ENCODE measurements around the gene TCF4. TPM values are rescaled to one million over a fixed set of nuclear protein-coding genes. Genes with fewer than 3 reads are reported as not detected.

The TCF4 gene
- total and polyA plus RNA-seq, 2 donors (not counting 1 experiment from before 2014, with no cell fraction given), result 68.5 to 353 TPM

- H3K27ac Mint-ChIP-seq, result no peak overlapping the region
- H3K4me3 Mint-ChIP-seq, result no peak overlapping the region
- CTCF ChIA-PET, result interaction anchor here (1.2 to 4.0 kb wide), 2 partner anchors 11 kb away, joined by 3 to 26 read pairs; no protein-coding TSS in a partner anchor
- no peak for TF ChIP-seq EZH2 (IDR thresholded peaks at IDR 0.05; ENCODE audit: borderline replicate concordance, insufficient read depth, low read depth, low read length, poor library complexity, severe bottlenecking)
- TF ChIP-seq CTCF (IDR thresholded peaks at IDR 0.05), result no peak
- no peak overlapping the region for H3K4me2 ChIP-seq (replicated peaks; ENCODE audit: low read depth, low read length, poor library complexity, severe bottlenecking)
- DNase-seq (no peak), ATAC-seq (ENCODE audit: low read depth) (no peak)
- peaks cover 100% of the 10 kb centered on the region for H3K79me2 ChIP-seq (ENCODE audit: control insufficient read depth, insufficient read depth, low read length)
- POLR2A ChIA-PET, result no interaction called here
- peaks cover 4 to 6% of the 10 kb centered on the region in 2 experiments for H3K36me3 ChIP-seq (replicated peaks in 1 of 2; ENCODE audit: control extremely low read depth in 1 of 2, control insufficient read depth in 1 of 2, extremely low read depth in 1 of 2, insufficient read depth in 2 of 2, low read length in 1 of 2)
- H3K9ac ChIP-seq (ENCODE audit: low read length), result no peak overlapping the region
- H3K9me3 ChIP-seq (ENCODE audit: control extremely low read depth in 1 of 3, control insufficient read depth in 2 of 3, insufficient read depth in 1 of 3, low read length in 2 of 3), result no peaks in the 10 kb centered on the region
- H2AFZ ChIP-seq (ENCODE audit: insufficient read depth, low read depth, low read length, poor library complexity, severe bottlenecking), result no peak overlapping the region
- no peak overlapping the region for H3K4me3 ChIP-seq (ENCODE audit: control extremely low read depth in 1 of 5, extremely low read depth in 1 of 5, insufficient read depth in 1 of 5, low read depth in 2 of 5, low read length in 4 of 5)
- peaks cover 88% of the 10 kb centered on the region for H3K4me1 Mint-ChIP-seq
- WGBS (ENCODE audit: insufficient coverage), result 94% methylated on average over 2 of the region's 4 CpGs
- peak overlapping the region in 1 of 2 donors; percentile 7 for H3K27ac ChIP-seq (ENCODE audit: low read length in 2 of 2)
- intact Hi-C loops (cut with micrococcal nuclease), result no loop called here
- no peaks in the 10 kb centered on the region for H3K9me3 Mint-ChIP-seq (ENCODE audit: insufficient read depth)
- H3K27me3 ChIP-seq (replicated peaks in 1 of 4; ENCODE audit: control extremely low read depth in 1 of 4, control insufficient read depth in 3 of 4, insufficient read depth in 4 of 4, low read length in 3 of 4), result no peaks in the 10 kb centered on the region
- H3K27me3 Mint-ChIP-seq, result no peaks in the 10 kb centered on the region
- H4K20me1 ChIP-seq (ENCODE audit: control insufficient read depth, insufficient read depth, low read length, poor library complexity, severe bottlenecking), result peaks cover 44% of the 10 kb centered on the region
- H3K4me1 ChIP-seq (ENCODE audit: control insufficient read depth in 2 of 2, insufficient read depth in 2 of 2, low read length in 2 of 2), result peaks cover 47 to 78% of the 10 kb centered on the region in 2 donors
Measured at GRCh38 chr18:55309249-55309648, 278.7 kb downstream of the TCF4 start.

- Histone ChIP-seq H3K4me2 (replicated peaks; ENCODE audit: low read depth, low read length, poor library complexity, severe bottlenecking) (peak overlapping the region; percentile 49), H3K27me3 (replicated peaks in 1 of 4; ENCODE audit: control extremely low read depth in 1 of 4, control insufficient read depth in 3 of 4, insufficient read depth in 4 of 4, low read length in 3 of 4) (no peaks in the 10 kb centered on the region), H3K4me3 (ENCODE audit: control extremely low read depth in 1 of 5, extremely low read depth in 1 of 5, insufficient read depth in 1 of 5, low read depth in 2 of 5, low read length in 4 of 5) (peak overlapping the region in 1 of 5 experiments; percentile 18), H3K27ac (ENCODE audit: low read length in 2 of 2) (peak overlapping the region in 1 of 2 donors; percentile 30), H3K9ac (ENCODE audit: low read length) (peak overlapping the region; percentile 36), H3K9me3 (ENCODE audit: control extremely low read depth in 1 of 3, control insufficient read depth in 2 of 3, insufficient read depth in 1 of 3, low read length in 2 of 3) (no peaks in the 10 kb centered on the region), H3K4me1 (ENCODE audit: control insufficient read depth in 2 of 2, insufficient read depth in 2 of 2, low read length in 2 of 2) (peaks cover 54 to 78% of the 10 kb centered on the region in 2 donors), H3K36me3 (replicated peaks in 1 of 2; ENCODE audit: control extremely low read depth in 1 of 2, control insufficient read depth in 1 of 2, extremely low read depth in 1 of 2, insufficient read depth in 2 of 2, low read length in 1 of 2) (peaks cover 4 to 6% of the 10 kb centered on the region in 2 experiments), H3K79me2 (ENCODE audit: control insufficient read depth, insufficient read depth, low read length) (peaks cover 100% of the 10 kb centered on the region), H2AFZ (ENCODE audit: insufficient read depth, low read depth, low read length, poor library complexity, severe bottlenecking) (no peak overlapping the region), H4K20me1 (ENCODE audit: control insufficient read depth, insufficient read depth, low read length, poor library complexity, severe bottlenecking) (peaks cover 54% of the 10 kb centered on the region)
- no peak for ATAC-seq (ENCODE audit: low read depth)
- Mint-ChIP-seq H3K4me1 (peaks cover 88% of the 10 kb centered on the region), H3K4me3 (peak overlapping the region; percentile 62), H3K27ac (no peak overlapping the region), H3K9me3 (ENCODE audit: insufficient read depth) (no peaks in the 10 kb centered on the region), H3K27me3 (no peaks in the 10 kb centered on the region)
- ChIA-PET POLR2A (interaction anchor here (1.5 kb wide), 1 partner anchor 10 kb away, joined by 3 read pairs; no protein-coding TSS in a partner anchor), CTCF (interaction anchor here (4.0 kb wide), 1 partner anchor 12 kb away, joined by 26 read pairs; no protein-coding TSS in a partner anchor)
- TF ChIP-seq EZH2 (IDR thresholded peaks at IDR 0.05; ENCODE audit: borderline replicate concordance, insufficient read depth, low read depth, low read length, poor library complexity, severe bottlenecking) (no peak), CTCF (IDR thresholded peaks at IDR 0.05) (no peak)
- WGBS (ENCODE audit: insufficient coverage), result no CpG with 5 or more reads among the region's 3 CpGs
- DNase-seq, result no peak
- intact Hi-C loops (cut with micrococcal nuclease), result loop anchor here (2.0 kb wide), 1 partner anchor 13 kb away; no protein-coding TSS in a partner anchor
Measured at GRCh38 chr18:55307505-55307904, 280.5 kb downstream of the TCF4 start.

Measured in B cell (primary cell).